HEK293T (cell line): ENCODE results near the gene PARD6B.

Experiments used
- CTCF ChIA-PET: fragments of 350-600 bp; formaldehyde crosslinking; extraction: SDS; loops from one replicate; lab custom pipeline; 2021; ENCODE audit warnings: antibody characterized with exemption, inconsistent platforms; lab: Yijun Ruan, JAX
- POLR2A ChIA-PET: fragments of 350-600 bp; formaldehyde crosslinking; extraction: SDS; loops from one replicate; lab custom pipeline; 2020; ENCODE audit warnings: antibody characterized with exemption, inconsistent platforms; lab: Yijun Ruan, JAX
- DNase-seq: peaks from one replicate; pipeline ENCODE4 v3.0.0; 2012; ENCODE audit warnings: mixed read lengths; ENCODE audit errors: extremely low spot score
- ARNT ChIP-seq: fragments of 450-650 bp; IDR thresholded peaks from 2 replicates; pipeline ENCODE4 v1.6.1; 2017; ENCODE audit warnings: mild to moderate bottlenecking
- BHLHE40 ChIP-seq: fragments of 450-650 bp; IDR thresholded peaks from 2 replicates; pipeline ENCODE4 v1.6.1; 2016; ENCODE audit warnings: mild to moderate bottlenecking, moderate library complexity, borderline replicate concordance
- CTBP1 ChIP-seq: fragments of 450-650 bp; IDR thresholded peaks from 2 replicates; pipeline ENCODE4 v1.6.1; 2016; ENCODE audit warnings: borderline replicate concordance
- ELF4 ChIP-seq: fragments of 450-650 bp; IDR thresholded peaks from 2 replicates; pipeline ENCODE4 v1.6.1; 2017; ENCODE audit warnings: antibody characterized with exemption
- FOXA1 ChIP-seq: fragments of 450-650 bp; IDR thresholded peaks from 2 replicates; pipeline ENCODE4 v1.6.1; 2016; ENCODE audit warnings: mild to moderate bottlenecking
- FOXK2 ChIP-seq: fragments of 450-650 bp; IDR thresholded peaks from 2 replicates; pipeline ENCODE4 v1.6.1; 2016; ENCODE audit warnings: mild to moderate bottlenecking
- FOXM1 ChIP-seq: fragments of 450-650 bp; IDR thresholded peaks from 2 replicates; pipeline ENCODE4 v1.6.1; 2017; ENCODE audit warnings: mild to moderate bottlenecking, borderline replicate concordance
- HDGF ChIP-seq: fragments of 450-650 bp; IDR thresholded peaks from 2 replicates; pipeline ENCODE4 v1.6.1; 2017; ENCODE audit warnings: antibody characterized with exemption, borderline replicate concordance
- L3MBTL2 ChIP-seq: fragments of 450-650 bp; conservative IDR thresholded peaks from 2 replicates; pipeline ENCODE4 v1.6.1; 2016; ENCODE audit warnings: mild to moderate bottlenecking
- LEF1 ChIP-seq: fragments of 450-650 bp; IDR thresholded peaks from 2 replicates; pipeline ENCODE4 v1.6.1; 2017; ENCODE audit warnings: mild to moderate bottlenecking, borderline replicate concordance
- NFRKB ChIP-seq: fragments of 450-650 bp; IDR thresholded peaks from 2 replicates; pipeline ENCODE4 v1.6.1; 2016; ENCODE audit warnings: mild to moderate bottlenecking, moderate library complexity
- SP1 ChIP-seq: fragments of 450-650 bp; IDR thresholded peaks from 2 replicates; pipeline ENCODE4 v1.6.1; 2017
- SUZ12 ChIP-seq: fragments of 450-650 bp; IDR thresholded peaks from 2 replicates; pipeline ENCODE4 v1.6.1; 2016; ENCODE audit warnings: mild to moderate bottlenecking
- TARDBP ChIP-seq: fragments of 450-650 bp; IDR thresholded peaks from 2 replicates; pipeline ENCODE4 v1.6.1; 2016
- ZNF384 ChIP-seq: fragments of 450-650 bp; IDR thresholded peaks from 2 replicates; pipeline ENCODE4 v1.6.1; 2016
- TF ChIP-seq, protein P1 (sequence below): fragments of 450-650 bp; IDR thresholded peaks from 2 replicates; pipeline ENCODE4 v1.6.1; 2016

PARD6B gene

GRCh38 chr20:50730765-50731054 is 670 bp upstream of the PARD6B start:
- ChIA-PET CTCF (no interaction called here), POLR2A (interaction anchor here (1.3 to 2.2 kb wide), 2 partner anchors 14 to 19 kb away, joined by 4 to 7 read pairs; no protein-coding TSS in a partner anchor)
- DNase-seq: no peak
- no peak for TF ChIP-seq TARDBP
- peak; percentile 67 for TF ChIP-seq L3MBTL2
- TF ChIP-seq SP1: no peak
- no peak for TF ChIP-seq FOXA1
- TF ChIP-seq, protein P1, sequence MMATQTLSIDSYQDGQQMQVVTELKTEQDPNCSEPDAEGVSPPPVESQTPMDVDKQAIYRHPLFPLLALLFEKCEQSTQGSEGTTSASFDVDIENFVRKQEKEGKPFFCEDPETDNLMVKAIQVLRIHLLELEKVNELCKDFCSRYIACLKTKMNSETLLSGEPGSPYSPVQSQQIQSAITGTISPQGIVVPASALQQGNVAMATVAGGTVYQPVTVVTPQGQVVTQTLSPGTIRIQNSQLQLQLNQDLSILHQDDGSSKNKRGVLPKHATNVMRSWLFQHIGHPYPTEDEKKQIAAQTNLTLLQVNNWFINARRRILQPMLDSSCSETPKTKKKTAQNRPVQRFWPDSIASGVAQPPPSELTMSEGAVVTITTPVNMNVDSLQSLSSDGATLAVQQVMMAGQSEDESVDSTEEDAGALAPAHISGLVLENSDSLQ: peak; percentile 44; the same call in 1 of the 2 replicates
- no peak for TF ChIP-seq HDGF

DNA sequence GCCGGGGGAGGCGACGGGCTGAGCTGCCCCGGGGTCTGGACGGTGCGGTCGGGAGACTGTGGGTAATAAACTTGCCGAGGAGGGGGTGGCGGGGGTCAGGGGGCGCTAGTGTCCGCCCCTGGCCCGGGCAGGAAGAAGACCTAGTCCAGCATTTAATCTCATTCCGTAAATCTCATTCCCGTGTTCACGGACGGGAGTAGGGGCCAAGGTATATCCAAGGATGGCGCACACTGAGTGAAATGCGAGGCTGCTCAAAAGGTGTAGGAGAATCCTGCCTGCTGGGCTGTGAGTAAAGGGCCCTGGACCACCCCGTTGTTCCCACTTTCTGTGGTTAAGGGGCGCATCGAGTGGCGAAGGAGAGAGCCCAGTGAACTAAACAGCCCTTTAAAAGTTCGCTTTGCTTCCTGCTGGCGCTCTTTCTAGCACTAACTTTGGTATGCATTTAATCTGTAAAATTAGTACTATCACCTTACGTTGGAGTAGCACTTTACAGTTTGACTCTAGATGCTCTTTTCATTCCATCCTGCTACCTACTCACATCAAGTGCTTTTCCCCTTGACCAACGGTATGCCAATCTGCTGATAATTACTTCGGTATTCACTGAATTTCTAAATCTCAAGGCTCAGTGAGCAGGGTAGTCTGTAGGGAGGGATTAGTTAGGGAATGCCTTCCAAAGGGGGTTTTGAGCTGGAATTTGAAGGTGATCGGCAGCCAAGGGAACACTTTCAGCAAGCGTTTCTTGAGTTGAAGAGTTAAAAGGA is 730 bp downstream of the PARD6B start:
- DNase-seq: no peak
- ChIA-PET CTCF (interaction anchor here (0.6 to 2.0 kb wide), 5 partner anchors 12 to 106 kb away, joined by 3 to 5 read pairs (median 3); no protein-coding TSS in a partner anchor), POLR2A (interaction anchor here (0.8 to 2.2 kb wide), 3 partner anchors 11 to 88 kb away, joined by 3 to 7 read pairs (median 4); no protein-coding TSS in a partner anchor)
- TF ChIP-seq SUZ12: no peak
- TF ChIP-seq FOXK2: no peak
- no peak for TF ChIP-seq ELF4
- no peak for TF ChIP-seq HDGF
- TF ChIP-seq BHLHE40: no peak
- no peak for TF ChIP-seq NFRKB
- TF ChIP-seq ARNT: no peak
- no peak for TF ChIP-seq CTBP1
- TF ChIP-seq ZNF384: no peak
- TF ChIP-seq LEF1: no peak
- TF ChIP-seq L3MBTL2: no peak
- no peak for TF ChIP-seq SP1

GRCh38 chr20:50733644-50734349 is 2.4 kb downstream of the PARD6B start:
- ChIA-PET CTCF (interaction anchor here (0.7 to 2.0 kb wide), 2 partner anchors 98 to 160 kb away, joined by 3 to 5 read pairs; no protein-coding TSS in a partner anchor), POLR2A (interaction anchor here (1.1 kb wide), 1 partner anchor 9 kb away, joined by 3 read pairs; no protein-coding TSS in a partner anchor)
- no peak for DNase-seq
- no peak for TF ChIP-seq LEF1
- no peak for TF ChIP-seq TARDBP
- TF ChIP-seq L3MBTL2: no peak
- no peak for TF ChIP-seq NFRKB

DNA sequence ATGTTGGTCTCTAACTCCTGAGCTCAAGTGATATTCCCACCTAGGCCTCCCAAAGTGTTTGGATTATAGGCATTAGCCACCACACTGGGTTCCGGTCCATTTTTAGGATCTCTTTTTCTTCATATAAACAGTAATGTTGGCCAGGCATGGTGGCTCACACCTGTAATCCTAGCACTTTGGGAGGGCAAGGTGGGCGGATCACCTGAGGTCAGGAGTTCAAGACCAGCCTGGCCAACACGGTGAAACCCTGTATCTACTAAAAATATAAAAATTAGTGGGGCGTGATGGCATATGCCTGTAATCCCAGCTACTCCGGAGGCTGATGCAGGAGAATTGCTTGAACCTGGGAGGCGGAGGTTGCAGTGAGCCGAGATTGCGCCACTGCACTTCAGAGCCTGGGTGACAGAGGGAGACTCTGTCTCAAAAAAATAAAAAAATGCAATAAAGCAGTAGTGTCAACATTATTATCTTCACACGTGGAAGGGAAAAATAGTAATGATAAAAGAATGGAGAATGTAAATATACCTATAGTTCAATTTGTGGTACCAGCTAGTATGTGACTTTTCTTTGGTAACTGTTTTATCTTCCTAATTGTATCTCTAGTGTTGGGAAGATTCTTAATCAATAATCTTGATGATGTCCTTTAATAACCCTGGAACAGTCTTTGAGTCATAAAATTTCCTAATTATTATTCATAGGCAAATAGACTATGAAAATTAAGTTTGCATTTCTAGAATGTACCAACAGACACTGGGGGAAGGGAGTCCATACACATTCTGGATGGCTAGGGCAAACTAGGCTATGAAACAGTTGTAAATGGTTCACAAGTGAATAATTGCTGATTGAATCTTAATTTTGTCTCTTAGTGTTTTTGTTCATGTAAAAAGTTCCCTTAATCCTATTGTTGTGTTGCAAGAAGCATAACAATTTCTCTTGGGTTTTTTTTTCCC is 3.6 kb downstream of the PARD6B start:
- POLR2A ChIA-PET: no interaction called here
- CTCF ChIA-PET: no interaction called here
- DNase-seq: no peak
- TF ChIP-seq FOXA1: no peak
- TF ChIP-seq CTBP1: no peak
- TF ChIP-seq ARNT: no peak
- TF ChIP-seq FOXM1: no peak
- TF ChIP-seq SUZ12: no peak
- no peak for TF ChIP-seq TARDBP
- TF ChIP-seq ELF4: no peak
- TF ChIP-seq FOXK2: no peak
- no peak for TF ChIP-seq SP1
- no peak for TF ChIP-seq BHLHE40
- no peak for TF ChIP-seq ZNF384
- TF ChIP-seq LEF1: no peak

DNA sequence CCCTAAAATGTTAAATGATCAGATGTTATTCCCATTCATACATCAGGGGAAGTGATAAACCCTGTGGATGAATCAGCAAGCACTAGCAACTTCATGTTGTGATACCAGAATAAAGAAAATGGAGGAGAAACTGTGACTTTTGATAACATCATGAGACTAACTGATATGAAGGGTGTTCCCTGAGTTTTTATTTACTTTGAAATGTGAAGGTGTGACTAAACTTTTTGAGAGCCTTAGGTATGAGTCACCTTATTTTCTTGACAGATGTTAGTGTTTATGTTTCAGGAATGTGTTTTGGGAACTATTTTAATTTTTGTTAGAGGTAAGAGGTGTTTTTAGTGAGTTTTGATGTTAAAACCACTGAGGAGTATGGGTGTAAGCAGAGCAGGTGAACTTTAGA is 4.4 kb downstream of the PARD6B start:
- TF ChIP-seq HDGF: no peak
- no peak for TF ChIP-seq SUZ12
- no peak for TF ChIP-seq ELF4
- no peak for TF ChIP-seq ZNF384
- TF ChIP-seq FOXM1: no peak
- TF ChIP-seq FOXK2: no peak
- TF ChIP-seq NFRKB: no peak
- no peak for TF ChIP-seq LEF1
- no peak for TF ChIP-seq TARDBP
- TF ChIP-seq SP1: no peak
- no peak for TF ChIP-seq L3MBTL2
- no peak for TF ChIP-seq FOXA1
- no peak for TF ChIP-seq BHLHE40
- no peak for TF ChIP-seq CTBP1
- no peak for TF ChIP-seq ARNT
- CTCF ChIA-PET: no interaction called here
- DNase-seq: no peak
- POLR2A ChIA-PET: no interaction called here

DNA sequence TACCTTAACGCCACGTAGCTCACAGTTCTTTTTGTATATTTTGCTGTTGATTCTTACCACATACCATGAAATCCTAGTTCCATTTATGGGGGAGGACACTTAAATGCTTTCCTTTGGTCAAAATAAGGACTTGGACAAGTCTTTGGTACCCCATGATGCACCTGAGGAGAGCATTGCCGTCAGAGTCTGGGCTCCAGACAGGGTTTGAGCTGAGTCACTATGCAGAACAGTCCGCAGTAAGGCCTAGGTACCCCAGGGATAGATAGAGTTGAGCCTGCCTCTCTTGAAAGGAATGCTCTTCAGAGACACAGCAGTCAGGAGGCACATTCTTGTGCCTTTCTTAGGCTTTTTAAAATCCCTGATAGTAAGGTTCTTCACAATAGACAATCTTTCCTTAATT is 6.0 kb downstream of the PARD6B start:
- DNase-seq: no peak
- ChIA-PET POLR2A (no interaction called here), CTCF (interaction anchor here (0.6 kb wide), 2 partner anchors 12 to 112 kb away, joined by 3 read pairs; no protein-coding TSS in a partner anchor)
- TF ChIP-seq FOXK2: no peak
- no peak for TF ChIP-seq BHLHE40
- no peak for TF ChIP-seq L3MBTL2
- no peak for TF ChIP-seq FOXM1
- TF ChIP-seq FOXA1: no peak
- TF ChIP-seq LEF1: no peak
- no peak for TF ChIP-seq ELF4
- no peak for TF ChIP-seq SUZ12
- TF ChIP-seq NFRKB: no peak
